WTC11 (cell line): ENCODE results near the gene ADGRV1. TPM values are rescaled to one million over a fixed set of nuclear protein-coding genes. Genes with fewer than 3 reads are reported as not detected.

ENCODE experiments used
- ATAC-seq: fragments of 200-7000 bp; cut with Tn5 transposase; 2 replicates; pipeline ENCODE4 v1.10.0; 2021; ENCODE audit warnings: mild to moderate bottlenecking, moderate library complexity
- CTCF ChIA-PET: fragments of 300-600 bp; sonication (Branson Sonifier 250); formaldehyde crosslinking; loops from one replicate; lab custom pipeline; 2021; ENCODE audit warnings: antibody characterized with exemption; lab: Charles Lee
- POLR2A ChIA-PET: fragments of 350-600 bp; sonication (Branson Sonifier 250); formaldehyde crosslinking; loops from one replicate; lab custom pipeline; 2021; ENCODE audit warnings: antibody characterized with exemption; lab: Charles Lee
- DNase-seq: peaks from one replicate; pipeline ENCODE4 v3.0.0; 2021; ENCODE audit warnings: low spot score
- H3K27ac Mint-ChIP-seq: 2 replicates; pipeline ENCODE4 v1.8.0; 2021; ENCODE audit warnings: mixed read lengths
- H3K27me3 Mint-ChIP-seq: 2 replicates; pipeline ENCODE4 v1.8.0; 2021; ENCODE audit warnings: low read depth, mild to moderate bottlenecking, moderate library complexity, mixed read lengths
- H3K36me3 Mint-ChIP-seq: 2 replicates; pipeline ENCODE4 v1.8.0; 2021; ENCODE audit warnings: mixed read lengths
- H3K4me1 Mint-ChIP-seq: 2 replicates; pipeline ENCODE4 v1.8.0; 2022; ENCODE audit warnings: mixed read lengths
- H3K4me3 Mint-ChIP-seq: 2 replicates; pipeline ENCODE4 v1.8.0; 2021; ENCODE audit warnings: mild to moderate bottlenecking, moderate library complexity, mixed read lengths
- H3K9me3 Mint-ChIP-seq: 2 replicates; pipeline ENCODE4 v1.8.0; 2021; ENCODE audit warnings: mixed read lengths
- AFF4 ChIP-seq: sonication (generic); formaldehyde crosslinking; IDR thresholded peaks from 2 replicates; pipeline ENCODE4 v1.8.1; 2023; ENCODE audit warnings: mild to moderate bottlenecking, missing genetic modification reagents, borderline replicate concordance
- ATF2 ChIP-seq: sonication (generic); formaldehyde crosslinking; IDR thresholded peaks from 2 replicates; pipeline ENCODE4 v1.8.1; 2022; ENCODE audit warnings: low read depth, missing genetic modification reagents, borderline replicate concordance
- ATF6 ChIP-seq: sonication (generic); formaldehyde crosslinking; IDR thresholded peaks from 2 replicates; pipeline ENCODE4 v1.8.1; 2023; ENCODE audit warnings: mild to moderate bottlenecking, missing genetic modification reagents
- CREM ChIP-seq: sonication (generic); formaldehyde crosslinking; IDR thresholded peaks from 2 replicates; pipeline ENCODE4 v1.8.1; 2022; ENCODE audit warnings: mild to moderate bottlenecking, missing genetic modification reagents, moderate library complexity
- E2F5 ChIP-seq: sonication (generic); formaldehyde crosslinking; IDR thresholded peaks from 2 replicates; pipeline ENCODE4 v1.8.1; 2022; ENCODE audit warnings: mild to moderate bottlenecking, moderate library complexity, missing genetic modification reagents
- ELF4 ChIP-seq: sonication (generic); formaldehyde crosslinking; IDR thresholded peaks from 2 replicates; pipeline ENCODE4 v1.8.1; 2022; ENCODE audit warnings: low read depth, mild to moderate bottlenecking, moderate library complexity, missing genetic modification reagents
- ESRRA ChIP-seq: sonication (generic); formaldehyde crosslinking; IDR thresholded peaks from 2 replicates; pipeline ENCODE4 v1.8.1; 2022; ENCODE audit warnings: mild to moderate bottlenecking, missing genetic modification reagents, borderline replicate concordance
- FOXP1 ChIP-seq: sonication (generic); formaldehyde crosslinking; IDR thresholded peaks from 2 replicates; pipeline ENCODE4 v1.8.0; 2022; ENCODE audit warnings: missing genetic modification reagents, mild to moderate bottlenecking, moderate library complexity, borderline replicate concordance
- JAZF1 ChIP-seq: fragments of 250-450 bp; sonication (Bioruptor Pico); IDR thresholded peaks from 2 replicates; pipeline ENCODE4 v1.9.0; 2021; ENCODE audit warnings: moderate library complexity, mild to moderate bottlenecking, inconsistent platforms
- MLX ChIP-seq: sonication (generic); formaldehyde crosslinking; IDR thresholded peaks from 2 replicates; pipeline ENCODE4 v1.8.1; 2023; ENCODE audit warnings: mild to moderate bottlenecking, missing genetic modification reagents, moderate library complexity
- MXD4 ChIP-seq: fragments of 250-450 bp; sonication (Bioruptor Pico); IDR thresholded peaks from 2 replicates; pipeline ENCODE4 v1.8.0; 2021; ENCODE audit warnings: mild to moderate bottlenecking, moderate library complexity, borderline replicate concordance
- NFE2L1 ChIP-seq: sonication (generic); formaldehyde crosslinking; IDR thresholded peaks from 2 replicates; pipeline ENCODE4 v1.8.1; 2023; ENCODE audit warnings: missing genetic modification reagents
- NR2C2 ChIP-seq: sonication (generic); formaldehyde crosslinking; IDR thresholded peaks from 2 replicates; pipeline ENCODE4 v1.8.0; 2022; ENCODE audit warnings: mild to moderate bottlenecking, missing genetic modification reagents
- RORB ChIP-seq: fragments of 250-450 bp; sonication (Bioruptor Pico); IDR thresholded peaks from 2 replicates; pipeline ENCODE4 v1.9.0; 2021; ENCODE audit warnings: mild to moderate bottlenecking
- SMAD4 ChIP-seq: sonication (generic); formaldehyde crosslinking; IDR thresholded peaks from 2 replicates; pipeline ENCODE4 v1.8.0; 2022; ENCODE audit warnings: mild to moderate bottlenecking, missing genetic modification reagents
- SOX15 ChIP-seq: fragments of 250-450 bp; sonication (Bioruptor Pico); IDR thresholded peaks from 2 replicates; pipeline ENCODE4 v1.9.0; 2021; ENCODE audit warnings: mild to moderate bottlenecking
- TEAD4 ChIP-seq: sonication (generic); formaldehyde crosslinking; IDR thresholded peaks from 2 replicates; pipeline ENCODE4 v1.8.0; 2022; ENCODE audit warnings: mild to moderate bottlenecking, missing genetic modification reagents
- USF2 ChIP-seq: sonication (generic); formaldehyde crosslinking; IDR thresholded peaks from 2 replicates; pipeline ENCODE4 v1.8.1; 2023; ENCODE audit warnings: mild to moderate bottlenecking, missing genetic modification reagents, moderate library complexity
- ZBTB21 ChIP-seq: sonication (generic); formaldehyde crosslinking; IDR thresholded peaks from 2 replicates; pipeline ENCODE4 v1.8.1; 2023; ENCODE audit warnings: mild to moderate bottlenecking, missing genetic modification reagents, borderline replicate concordance
- ZNF232 ChIP-seq: sonication (generic); formaldehyde crosslinking; IDR thresholded peaks from 2 replicates; pipeline ENCODE4 v1.8.0; 2022; ENCODE audit warnings: mild to moderate bottlenecking, missing genetic modification reagents
- ZNF317 ChIP-seq: sonication (generic); formaldehyde crosslinking; IDR thresholded peaks from 2 replicates; pipeline ENCODE4 v1.8.1; 2023; ENCODE audit warnings: low read depth, mild to moderate bottlenecking, moderate library complexity, missing genetic modification reagents, borderline replicate concordance
- ZNF396 ChIP-seq: fragments of 250-450 bp; sonication (Bioruptor Pico); IDR thresholded peaks from 2 replicates; pipeline ENCODE4 v1.8.0; 2021; ENCODE audit warnings: mild to moderate bottlenecking, moderate library complexity, borderline replicate concordance
- total RNA-seq: library from RNA; stranded (reverse); gene quantifications from 3 replicates; pipeline ENCODE4 v1.2.3, GENCODE V29; 2021

The ADGRV1 gene
- total RNA-seq, 1 experiment from 2014 or later = 74.5 TPM

- TF ChIP-seq AFF4 (no peak), ZNF396 (no peak)
- TF ChIP-seq, all 79 proteins: peak for 0
These were observed 331.6 kb downstream of the ADGRV1 start (continued) for GRCh38 chr5:90890180-90890579.

GRCh38 chr5:90894866-90895420 is 336.3 kb downstream of the ADGRV1 start:
- H3K4me3 Mint-ChIP-seq = no peak overlapping the region
- CTCF ChIA-PET = no interaction called here
- POLR2A ChIA-PET = interaction anchor here (0.5 kb wide), 1 partner anchor 486 kb away, joined by 3 read pairs; no protein-coding TSS in a partner anchor
- H3K27me3 Mint-ChIP-seq = no peaks in the 10 kb centered on the region
- no peaks in the 10 kb centered on the region for H3K9me3 Mint-ChIP-seq
- H3K36me3 Mint-ChIP-seq = no peaks in the 10 kb centered on the region
- no peak overlapping the region for H3K27ac Mint-ChIP-seq
- no peak for DNase-seq
- peaks cover 14% of the 10 kb centered on the region for H3K4me1 Mint-ChIP-seq
- TF ChIP-seq ZNF232 (no peak), ESRRA (no peak), MLX (CRISPR knock-in tag) (no peak), ATF2 (CRISPR knock-in tag) (no peak), SOX15 (no peak), MXD4 (CRISPR knock-in tag) (no peak), FOXP1 (CRISPR knock-in tag) (no peak), SMAD4 (no peak), ZBTB21 (no peak), RORB (CRISPR knock-in tag) (no peak)
- no peak for ATAC-seq

- no peak for TF ChIP-seq E2F5 (CRISPR knock-in tag)
- H3K36me3 Mint-ChIP-seq = no peaks in the 10 kb centered on the region
- no peak for ATAC-seq
- POLR2A ChIA-PET = no interaction called here
- CTCF ChIA-PET = no interaction called here
- H3K27me3 Mint-ChIP-seq = no peaks in the 10 kb centered on the region
- DNase-seq = no peak
- H3K4me1 Mint-ChIP-seq = peaks cover 14% of the 10 kb centered on the region
- no peak overlapping the region for H3K4me3 Mint-ChIP-seq
- H3K9me3 Mint-ChIP-seq = no peaks in the 10 kb centered on the region
- H3K27ac Mint-ChIP-seq = peak overlapping the region; percentile 34; the same call in 1 of the 2 replicates
These were observed 339.0 kb downstream of the ADGRV1 start for GRCh38 chr5:90897618-90898017.

GRCh38 chr5:90898326-90899013 is 339.9 kb downstream of the ADGRV1 start:
- H3K27me3 Mint-ChIP-seq = no peaks in the 10 kb centered on the region
- ChIA-PET CTCF (no interaction called here), POLR2A (no interaction called here)
- DNase-seq = no peak
- H3K4me3 Mint-ChIP-seq = no peak overlapping the region
- no peaks in the 10 kb centered on the region for H3K36me3 Mint-ChIP-seq
- no peaks in the 10 kb centered on the region for H3K9me3 Mint-ChIP-seq
- peaks cover 14% of the 10 kb centered on the region for H3K4me1 Mint-ChIP-seq
- ATAC-seq = no peak
- H3K27ac Mint-ChIP-seq = no peak overlapping the region
- TF ChIP-seq CREM (no peak), ZNF317 (CRISPR knock-in tag) (no peak), TEAD4 (CRISPR knock-in tag) (no peak), NR2C2 (CRISPR knock-in tag) (no peak), ZNF396 (no peak), NFE2L1 (CRISPR knock-in tag) (no peak), ATF6 (CRISPR knock-in tag) (no peak), JAZF1 (CRISPR knock-in tag) (no peak), USF2 (CRISPR knock-in tag) (no peak), ELF4 (CRISPR knock-in tag) (no peak)
